BE2C (cell line): ENCODE data around the gene RNU2-1.

ENCODE experiments used
- DNase-seq: peaks from one replicate; pipeline ENCODE4 v3.0.0-alpha.2; 2020
- H3K27me3 ChIP-seq: fragments of 250-450 bp; sonication (Bioruptor Pico); 2 replicates; pipeline ENCODE4 v1.5.1; 2020; ENCODE audit warnings: mild to moderate bottlenecking
- H3K36me3 ChIP-seq: fragments of 250-450 bp; sonication (Bioruptor Pico); 2 replicates; pipeline ENCODE4 v1.5.1; 2020; ENCODE audit warnings: mild to moderate bottlenecking
- H3K4me1 ChIP-seq: fragments of 250-450 bp; sonication (Bioruptor Pico); 2 replicates; pipeline ENCODE4 v1.5.1; 2020
- H3K4me3 ChIP-seq: 2 replicates; pipeline ENCODE4 v1.5.1; 2011; ENCODE audit warnings: low read depth, low read length
- H3K9me3 ChIP-seq: fragments of 250-450 bp; sonication (Bioruptor Pico); 2 replicates; pipeline ENCODE4 v1.5.1; 2020
- CTCF ChIP-seq: IDR thresholded peaks from 2 replicates; pipeline ENCODE4 v1.5.1; 2012; ENCODE audit warnings: mild to moderate bottlenecking, low read depth, low read length

Gene RNU2-1

GRCh38 chr17:43226393-43226792, 7.4 kb downstream of the RNU2-1 start:
- H3K9me3 ChIP-seq, result no peaks in the 10 kb centered on the region
- H3K27me3 ChIP-seq, result no peaks in the 10 kb centered on the region
- no peak for DNase-seq
- no peak overlapping the region for H3K4me3 ChIP-seq
- no peaks in the 10 kb centered on the region for H3K4me1 ChIP-seq
- TF ChIP-seq CTCF, result no peak
- no peaks in the 10 kb centered on the region for H3K36me3 ChIP-seq

- Histone ChIP-seq H3K4me1 (no peaks in the 10 kb centered on the region), H3K9me3 (no peaks in the 10 kb centered on the region), H3K36me3 (no peaks in the 10 kb centered on the region), H3K4me3 (no peak overlapping the region), H3K27me3 (no peaks in the 10 kb centered on the region)
- DNase-seq, result no peak
- TF ChIP-seq CTCF, result no peak
These were observed 9.6 kb downstream of the RNU2-1 start for GRCh38 chr17:43224146-43224705.

GRCh38 chr17:43220511-43221125, 13.2 kb downstream of the RNU2-1 start:
- no peaks in the 10 kb centered on the region for H3K36me3 ChIP-seq
- H3K27me3 ChIP-seq, result no peaks in the 10 kb centered on the region
- H3K4me1 ChIP-seq, result no peaks in the 10 kb centered on the region
- TF ChIP-seq CTCF, result no peak
- no peak overlapping the region for H3K4me3 ChIP-seq
- DNase-seq, result no peak
- H3K9me3 ChIP-seq, result no peaks in the 10 kb centered on the region

- Histone ChIP-seq H3K4me1 (no peaks in the 10 kb centered on the region), H3K27me3 (no peaks in the 10 kb centered on the region), H3K9me3 (no peaks in the 10 kb centered on the region), H3K36me3 (no peaks in the 10 kb centered on the region), H3K4me3 (no peak overlapping the region)
- no peak for DNase-seq
- no peak for TF ChIP-seq CTCF
These were observed 13.9 kb downstream of the RNU2-1 start for GRCh38 chr17:43219746-43220380.

- Histone ChIP-seq H3K4me1 (no peaks in the 10 kb centered on the region), H3K27me3 (no peaks in the 10 kb centered on the region), H3K4me3 (no peak overlapping the region), H3K9me3 (no peaks in the 10 kb centered on the region), H3K36me3 (no peaks in the 10 kb centered on the region)
- TF ChIP-seq CTCF, result no peak
- DNase-seq, result no peak
These were observed 14.8 kb downstream of the RNU2-1 start for GRCh38 chr17:43219001-43219400.

- H3K27me3 ChIP-seq, result no peaks in the 10 kb centered on the region
These were observed 16.1 kb downstream of the RNU2-1 start for GRCh38 chr17:43217614-43218087.

More at GRCh38 chr17:43217614-43218087, 16.1 kb downstream of the RNU2-1 start:
- Histone ChIP-seq H3K4me1 (no peaks in the 10 kb centered on the region), H3K9me3 (no peaks in the 10 kb centered on the region), H3K36me3 (no peaks in the 10 kb centered on the region), H3K4me3 (no peak overlapping the region)
- no peak for TF ChIP-seq CTCF
- DNase-seq, result no peak
